ENCODE measurements around the gene NLRP3. TPM values are rescaled to one million over a fixed set of nuclear protein-coding genes. Genes with fewer than 3 reads are reported as not detected.

NLRP3 gene
- total and polyA plus RNA-seq, 10 of the 15 experiments (the other 5 are each of a cell fraction or from before 2014, with no cell fraction given), result 1.8 to 10.4 (median 5.0) TPM

GRCh38 chr1:247390116-247390791 is 25.7 kb upstream of the NLRP3 start (continued):
- TF ChIP-seq ZNF592 (IDR thresholded peaks at IDR 0.05), result peak; percentile 51; the same call in 1 of the 2 replicates
- peak; percentile 92 for TF ChIP-seq SKIL (IDR thresholded peaks at IDR 0.05; ENCODE audit: low read depth, poor library complexity, severe bottlenecking)
- TF ChIP-seq, protein P1, sequence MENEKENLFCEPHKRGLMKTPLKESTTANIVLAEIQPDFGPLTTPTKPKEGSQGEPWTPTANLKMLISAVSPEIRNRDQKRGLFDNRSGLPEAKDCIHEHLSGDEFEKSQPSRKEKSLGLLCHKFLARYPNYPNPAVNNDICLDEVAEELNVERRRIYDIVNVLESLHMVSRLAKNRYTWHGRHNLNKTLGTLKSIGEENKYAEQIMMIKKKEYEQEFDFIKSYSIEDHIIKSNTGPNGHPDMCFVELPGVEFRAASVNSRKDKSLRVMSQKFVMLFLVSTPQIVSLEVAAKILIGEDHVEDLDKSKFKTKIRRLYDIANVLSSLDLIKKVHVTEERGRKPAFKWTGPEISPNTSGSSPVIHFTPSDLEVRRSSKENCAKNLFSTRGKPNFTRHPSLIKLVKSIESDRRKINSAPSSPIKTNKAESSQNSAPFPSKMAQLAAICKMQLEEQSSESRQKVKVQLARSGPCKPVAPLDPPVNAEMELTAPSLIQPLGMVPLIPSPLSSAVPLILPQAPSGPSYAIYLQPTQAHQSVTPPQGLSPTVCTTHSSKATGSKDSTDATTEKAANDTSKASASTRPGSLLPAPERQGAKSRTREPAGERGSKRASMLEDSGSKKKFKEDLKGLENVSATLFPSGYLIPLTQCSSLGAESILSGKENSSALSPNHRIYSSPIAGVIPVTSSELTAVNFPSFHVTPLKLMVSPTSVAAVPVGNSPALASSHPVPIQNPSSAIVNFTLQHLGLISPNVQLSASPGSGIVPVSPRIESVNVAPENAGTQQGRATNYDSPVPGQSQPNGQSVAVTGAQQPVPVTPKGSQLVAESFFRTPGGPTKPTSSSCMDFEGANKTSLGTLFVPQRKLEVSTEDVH (IDR thresholded peaks at IDR 0.05; ENCODE audit: low read depth, partially characterized antibody), result peak; percentile 55
- peak; percentile 94 for TF ChIP-seq RAD21 (IDR thresholded peaks at IDR 0.05; ENCODE audit: insufficient read depth, low read depth, low read length)
- TF ChIP-seq, protein P2, sequence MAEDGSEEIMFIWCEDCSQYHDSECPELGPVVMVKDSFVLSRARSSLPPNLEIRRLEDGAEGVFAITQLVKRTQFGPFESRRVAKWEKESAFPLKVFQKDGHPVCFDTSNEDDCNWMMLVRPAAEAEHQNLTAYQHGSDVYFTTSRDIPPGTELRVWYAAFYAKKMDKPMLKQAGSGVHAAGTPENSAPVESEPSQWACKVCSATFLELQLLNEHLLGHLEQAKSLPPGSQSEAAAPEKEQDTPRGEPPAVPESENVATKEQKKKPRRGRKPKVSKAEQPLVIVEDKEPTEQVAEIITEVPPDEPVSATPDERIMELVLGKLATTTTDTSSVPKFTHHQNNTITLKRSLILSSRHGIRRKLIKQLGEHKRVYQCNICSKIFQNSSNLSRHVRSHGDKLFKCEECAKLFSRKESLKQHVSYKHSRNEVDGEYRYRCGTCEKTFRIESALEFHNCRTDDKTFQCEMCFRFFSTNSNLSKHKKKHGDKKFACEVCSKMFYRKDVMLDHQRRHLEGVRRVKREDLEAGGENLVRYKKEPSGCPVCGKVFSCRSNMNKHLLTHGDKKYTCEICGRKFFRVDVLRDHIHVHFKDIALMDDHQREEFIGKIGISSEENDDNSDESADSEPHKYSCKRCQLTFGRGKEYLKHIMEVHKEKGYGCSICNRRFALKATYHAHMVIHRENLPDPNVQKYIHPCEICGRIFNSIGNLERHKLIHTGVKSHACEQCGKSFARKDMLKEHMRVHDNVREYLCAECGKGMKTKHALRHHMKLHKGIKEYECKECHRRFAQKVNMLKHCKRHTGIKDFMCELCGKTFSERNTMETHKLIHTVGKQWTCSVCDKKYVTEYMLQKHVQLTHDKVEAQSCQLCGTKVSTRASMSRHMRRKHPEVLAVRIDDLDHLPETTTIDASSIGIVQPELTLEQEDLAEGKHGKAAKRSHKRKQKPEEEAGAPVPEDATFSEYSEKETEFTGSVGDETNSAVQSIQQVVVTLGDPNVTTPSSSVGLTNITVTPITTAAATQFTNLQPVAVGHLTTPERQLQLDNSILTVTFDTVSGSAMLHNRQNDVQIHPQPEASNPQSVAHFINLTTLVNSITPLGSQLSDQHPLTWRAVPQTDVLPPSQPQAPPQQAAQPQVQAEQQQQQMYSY (CRISPR knock-in tag; IDR thresholded peaks at IDR 0.05), result no peak
- TF ChIP-seq, protein P3, sequence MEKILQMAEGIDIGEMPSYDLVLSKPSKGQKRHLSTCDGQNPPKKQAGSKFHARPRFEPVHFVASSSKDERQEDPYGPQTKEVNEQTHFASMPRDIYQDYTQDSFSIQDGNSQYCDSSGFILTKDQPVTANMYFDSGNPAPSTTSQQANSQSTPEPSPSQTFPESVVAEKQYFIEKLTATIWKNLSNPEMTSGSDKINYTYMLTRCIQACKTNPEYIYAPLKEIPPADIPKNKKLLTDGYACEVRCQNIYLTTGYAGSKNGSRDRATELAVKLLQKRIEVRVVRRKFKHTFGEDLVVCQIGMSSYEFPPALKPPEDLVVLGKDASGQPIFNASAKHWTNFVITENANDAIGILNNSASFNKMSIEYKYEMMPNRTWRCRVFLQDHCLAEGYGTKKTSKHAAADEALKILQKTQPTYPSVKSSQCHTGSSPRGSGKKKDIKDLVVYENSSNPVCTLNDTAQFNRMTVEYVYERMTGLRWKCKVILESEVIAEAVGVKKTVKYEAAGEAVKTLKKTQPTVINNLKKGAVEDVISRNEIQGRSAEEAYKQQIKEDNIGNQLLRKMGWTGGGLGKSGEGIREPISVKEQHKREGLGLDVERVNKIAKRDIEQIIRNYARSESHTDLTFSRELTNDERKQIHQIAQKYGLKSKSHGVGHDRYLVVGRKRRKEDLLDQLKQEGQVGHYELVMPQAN (conservative IDR thresholded peaks at IDR 0.05), result no peak
- TF ChIP-seq NR2C1 (IDR thresholded peaks at IDR 0.05), result no peak
- TF ChIP-seq POLR2AphosphoS2 (IDR thresholded peaks at IDR 0.05; ENCODE audit: low read depth, low read length), result no peak
- no peak for TF ChIP-seq SMAD5 (IDR thresholded peaks at IDR 0.05; ENCODE audit: low read depth)
- TF ChIP-seq SP1 (IDR thresholded peaks at IDR 0.05; ENCODE audit: low read depth, low read length), result no peak
- peak; percentile 40 for TF ChIP-seq KLF5 (IDR thresholded peaks at IDR 0.05; ENCODE audit: partially characterized antibody)
- no peak for TF ChIP-seq ZNF274 (IDR thresholded peaks at IDR 0.05; ENCODE audit: insufficient read depth, insufficient read length)
- no peak for TF ChIP-seq KDM1A (IDR thresholded peaks at IDR 0.05; ENCODE audit: borderline replicate concordance)
